Measurements from ENCODE around the gene RNF126.

DNA sequence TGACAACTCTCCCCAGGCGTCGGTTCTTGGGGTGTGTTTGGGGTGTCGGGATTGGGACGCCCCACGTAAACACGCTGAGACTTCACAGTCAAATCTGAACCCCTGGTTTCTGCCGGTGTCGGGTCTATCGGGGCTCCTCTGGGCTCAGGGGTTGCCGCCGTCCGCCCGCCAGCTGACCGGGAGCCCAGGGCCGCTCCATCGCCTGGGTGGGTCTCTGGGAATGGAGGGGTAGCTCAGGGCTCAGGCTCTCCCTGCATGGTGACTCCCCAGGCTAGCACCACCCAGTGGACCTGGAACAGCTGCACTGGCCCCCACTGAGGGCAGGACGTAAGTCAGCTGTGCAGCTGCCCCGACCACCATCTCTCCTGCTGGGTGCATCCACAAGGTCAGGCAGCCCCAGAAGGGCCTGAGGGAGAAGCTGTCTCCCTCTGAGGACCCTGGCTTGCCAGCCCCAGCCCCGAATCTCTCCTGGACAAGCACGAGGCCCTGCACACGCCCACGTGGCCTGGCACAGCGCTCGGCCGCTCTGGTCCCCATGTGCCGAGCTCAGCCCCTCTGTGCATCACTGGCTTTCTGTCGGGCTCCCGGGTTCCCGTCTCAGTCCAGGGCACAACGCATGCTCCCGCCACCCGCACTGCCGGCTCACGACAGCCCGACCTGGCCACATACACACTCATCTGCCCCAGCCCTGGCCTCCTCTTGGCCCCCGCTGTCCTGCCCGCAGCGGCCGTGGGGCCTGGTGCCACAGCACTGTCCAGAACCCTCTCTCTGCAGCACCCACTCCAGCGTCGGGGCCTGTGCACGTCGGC is 6.1 kb downstream of the RNF126 start:
- TF ChIP-seq CTCF (IDR thresholded peaks at IDR 0.05) (no peak), POLR2A (IDR thresholded peaks at IDR 0.05) (no peak)

Data from body of pancreas (tissue), 4 donors.